A549 (cell line): ENCODE data around the gene ANKFN1. TPM values are rescaled to one million over a fixed set of nuclear protein-coding genes. Genes with fewer than 3 reads are reported as not detected.

Experiments used
- ATAC-seq, 2 experiments: fragments of 200-7000 bp in 1 of 2; fragments of >200 bp in 1 of 2; cut with Nextera tagmentation in 1 of 2; cut with Tn5 transposase in 1 of 2; 3 replicates each; pipeline versions ENCODE4 v1.8.0 to v1.9.1; 2018 to 2020; ENCODE audit warnings: mild to moderate bottlenecking in 1 of 2, moderate library complexity in 1 of 2
- CTCF ChIA-PET: fragments of 300-600 bp; sonication (Branson Sonifier 250); formaldehyde crosslinking; extraction: SDS; loops from one replicate; lab custom pipeline; 2021; ENCODE audit warnings: antibody characterized with exemption, inconsistent platforms; lab: Yijun Ruan, JAX
- POLR2A ChIA-PET: fragments of 350-600 bp; formaldehyde crosslinking; extraction: SDS; loops from one replicate; lab custom pipeline; 2021; ENCODE audit warnings: antibody characterized with exemption, inconsistent platforms; lab: Yijun Ruan, JAX
- DNase-seq, 2 experiments: peaks; one replicate each; pipeline versions ENCODE4 v3.0.0 to v3.0.0-alpha.2; 2011 to 2016; ENCODE audit warnings: low read depth in 1 of 2, low spot score in 1 of 2
- FAIRE-seq: peaks from 2 replicates; lab custom pipeline; 2011; peaks lifted over from hg19 to GRCh38; lab: Jason Lieb, UNC
- H3K27ac ChIP-seq, 2 experiments: fragments of >200 bp; sonication (Bioruptor Twin); formaldehyde crosslinking; 3 replicates each; pipeline ENCODE4 v1.5.1; 2016 to 2017
- H3K4me1 ChIP-seq: fragments of >200 bp; sonication (Bioruptor Twin); formaldehyde crosslinking; 3 replicates; pipeline ENCODE4 v1.6.1; 2016
- H3K4me2 ChIP-seq: fragments of >200 bp; sonication (Bioruptor Twin); formaldehyde crosslinking; 3 replicates; pipeline ENCODE4 v1.6.1; 2016
- H3K4me3 ChIP-seq: fragments of >200 bp; sonication (Bioruptor Twin); formaldehyde crosslinking; 3 replicates; pipeline ENCODE4 v1.5.1; 2016
- H3K9me3 ChIP-seq: fragments of >200 bp; sonication (Bioruptor Twin); formaldehyde crosslinking; 3 replicates; pipeline ENCODE4 v1.6.1; 2016
- BHLHE40 ChIP-seq: IDR thresholded peaks from 2 replicates; pipeline ENCODE4 v1.6.1; 2012; ENCODE audit warnings: low read depth, low read length, inconsistent platforms
- CBX8 ChIP-seq: fragments of 200-600 bp; sonication (generic); IDR thresholded peaks from 2 replicates; pipeline ENCODE4 v1.6.1; 2016
- CEBPB ChIP-seq, 2 experiments: fragments of >200 bp in 1 of 2; sonication (Bioruptor Twin) in 1 of 2; formaldehyde crosslinking in 1 of 2; IDR thresholded peaks; 2 replicates each; pipeline ENCODE4 v1.6.1; 2012 to 2016
- CHD2 ChIP-seq: fragments of 150-350 bp; IDR thresholded peaks from 2 replicates; pipeline ENCODE4 v1.6.1; 2014; ENCODE audit warnings: low read length; ENCODE audit not compliant: partially characterized antibody
- CHD4 ChIP-seq: fragments of 200-600 bp; sonication (generic); IDR thresholded peaks from 2 replicates; pipeline ENCODE4 v1.6.1; 2016; ENCODE audit warnings: antibody characterized with exemption, mild to moderate bottlenecking, borderline replicate concordance
- ELK1 ChIP-seq: fragments of 150-350 bp; IDR thresholded peaks from 2 replicates; pipeline ENCODE4 v1.6.1; 2014; ENCODE audit warnings: low read depth, mild to moderate bottlenecking, low read length
- EP300 ChIP-seq, 2 experiments: fragments of >200 bp; sonication (Bioruptor Twin); formaldehyde crosslinking; IDR thresholded peaks; 2 replicates in 1 of 2; 3 replicates in 1 of 2; pipeline ENCODE4 v1.6.1; 2016 to 2017
- FOSB ChIP-seq: fragments of 250-450 bp; sonication (Bioruptor Pico); IDR thresholded peaks from 2 replicates; pipeline ENCODE4 v1.5.0; 2020; ENCODE audit warnings: mild to moderate bottlenecking, moderate library complexity
- HDAC2 ChIP-seq: fragments of 200-600 bp; sonication (generic); IDR thresholded peaks from 2 replicates; pipeline ENCODE4 v1.6.1; 2016
- HEYL ChIP-seq: fragments of 250-450 bp; sonication (Bioruptor Pico); IDR thresholded peaks from 2 replicates; pipeline ENCODE4 v1.8.0; 2021; ENCODE audit warnings: mild to moderate bottlenecking, moderate library complexity
- JUN ChIP-seq, 2 experiments: fragments of >200 bp; sonication (Bioruptor Twin); formaldehyde crosslinking; IDR thresholded peaks; 2 replicates in 1 of 2; 3 replicates in 1 of 2; pipeline ENCODE4 v1.6.1; 2016 to 2017
- KDM1A ChIP-seq: fragments of 200-600 bp; sonication (generic); IDR thresholded peaks from 2 replicates; pipeline ENCODE4 v1.6.1; 2016; ENCODE audit warnings: low read depth, mild to moderate bottlenecking
- KDM5A ChIP-seq: fragments of 200-600 bp; sonication (generic); IDR thresholded peaks from 2 replicates; pipeline ENCODE4 v1.6.1; 2016; ENCODE audit warnings: antibody characterized with exemption, mild to moderate bottlenecking
- MAZ ChIP-seq: fragments of 150-350 bp; IDR thresholded peaks from 2 replicates; pipeline ENCODE4 v1.6.1; 2014; ENCODE audit warnings: antibody characterized with exemption, low read depth, low read length, borderline replicate concordance
- MYC ChIP-seq: IDR thresholded peaks from 2 replicates; pipeline ENCODE4 v1.6.1; 2012; ENCODE audit warnings: mild to moderate bottlenecking, inconsistent platforms, low read length, improper control_type of control experiment, borderline replicate concordance
- NFE2L2 ChIP-seq: fragments of 150-350 bp; conservative IDR thresholded peaks from 2 replicates; pipeline ENCODE4 v1.6.1; 2014; ENCODE audit warnings: low read length
- NPAS2 ChIP-seq: fragments of 250-450 bp; sonication (Bioruptor Pico); IDR thresholded peaks from 2 replicates; pipeline ENCODE4 v1.8.0; 2022; ENCODE audit warnings: mild to moderate bottlenecking, moderate library complexity, borderline replicate concordance
- PHF8 ChIP-seq: fragments of 200-600 bp; sonication (generic); IDR thresholded peaks from 2 replicates; pipeline ENCODE4 v1.6.1; 2016; ENCODE audit warnings: low read depth, mild to moderate bottlenecking, antibody characterized with exemption, moderate library complexity, borderline replicate concordance
- POLR2A ChIP-seq: IDR thresholded peaks from 2 replicates; pipeline ENCODE4 v1.6.1; 2012; ENCODE audit warnings: mild to moderate bottlenecking, low read length
- RCOR1 ChIP-seq: fragments of 150-350 bp; IDR thresholded peaks from 2 replicates; pipeline ENCODE4 v1.6.1; 2014; ENCODE audit warnings: antibody characterized with exemption, low read length, low read depth
- RFX5 ChIP-seq: fragments of 450-650 bp; IDR thresholded peaks from 2 replicates; pipeline ENCODE4 v1.7.1; 2014; ENCODE audit warnings: antibody characterized with exemption, mild to moderate bottlenecking, moderate library complexity
- TP53 ChIP-seq: fragments of 250-450 bp; sonication (Bioruptor Pico); IDR thresholded peaks from 2 replicates; pipeline ENCODE4 v1.5.0; 2021; ENCODE audit warnings: mild to moderate bottlenecking, moderate library complexity
- ZC3H11A ChIP-seq: fragments of 450-650 bp; IDR thresholded peaks from 2 replicates; pipeline ENCODE4 v1.6.1; 2014; ENCODE audit warnings: antibody characterized with exemption, mild to moderate bottlenecking
- ZFP36 ChIP-seq: fragments of 450-650 bp; IDR thresholded peaks from 2 replicates; pipeline ENCODE4 v1.6.1; 2014; ENCODE audit warnings: borderline replicate concordance; ENCODE audit not compliant: partially characterized antibody
- ZNF302 ChIP-seq: fragments of 250-450 bp; sonication (Bioruptor Pico); IDR thresholded peaks from 2 replicates; pipeline ENCODE4 v1.9.0; 2021; ENCODE audit warnings: inconsistent platforms, mild to moderate bottlenecking, moderate library complexity
- WGBS: methylation state at CpG from one replicate; pipeline ENCODE4 v1.1.6; 2017; ENCODE audit errors: missing lambda C conversion rate; 5-methylcytosine and 5-hydroxymethylcytosine counted together
- polyA plus RNA-seq, 4 experiments: library from polyadenylated mRNA; depleted of rRNA in 3 of 4; stranded (reverse); fragments of >200 nt; fragmentation: RNase III in 1 of 4; extraction: RNeasy Plus Mini Kit Qiagen cat#74134 plus additional on column Dnase treatment in 1 of 4; gene quantifications; 2 replicates in 3 of 4; 3 replicates in 1 of 4; pipeline ENCODE4 v1.2.3, GENCODE V29; 2011 to 2017
- TF ChIP-seq, protein P1 (sequence below): fragments of 250-450 bp; sonication (Bioruptor Pico); IDR thresholded peaks from 2 replicates; pipeline ENCODE4 v1.5.0; 2021; ENCODE audit warnings: mild to moderate bottlenecking, moderate library complexity, borderline replicate concordance
- TF ChIP-seq, protein P2 (sequence below): fragments of >200 bp; sonication (Bioruptor Twin); formaldehyde crosslinking; IDR thresholded peaks from 3 replicates; pipeline ENCODE4 v1.5.1; 2016

ANKFN1 gene
- polyA plus RNA-seq, 2 of the 4 experiments (the other 2 are of a cell fraction), result 0.37 TPM; not detected in 1

- Histone ChIP-seq H3K27ac (no peak overlapping the region), H3K9me3 (no peaks in the 10 kb centered on the region), H3K4me3 (no peak overlapping the region), H3K4me2 (no peak overlapping the region), H3K4me1 (no peaks in the 10 kb centered on the region)
- TF ChIP-seq JUN (IDR thresholded peaks at IDR 0.05) (no peak), TP53 (no peak), ZFP36 (no peak), NFE2L2 (no peak), BHLHE40 (no peak), CHD4 (no peak), HEYL (CRISPR knock-in tag) (no peak), KDM5A (no peak), KDM1A (no peak), FOSB (no peak), MAZ (no peak), ZC3H11A (no peak), HDAC2 (no peak), PHF8 (no peak), EP300 (IDR thresholded peaks at IDR 0.05) (no peak), CEBPB (IDR thresholded peaks at IDR 0.05) (no peak), POLR2A (no peak)
- TF ChIP-seq, protein P1, sequence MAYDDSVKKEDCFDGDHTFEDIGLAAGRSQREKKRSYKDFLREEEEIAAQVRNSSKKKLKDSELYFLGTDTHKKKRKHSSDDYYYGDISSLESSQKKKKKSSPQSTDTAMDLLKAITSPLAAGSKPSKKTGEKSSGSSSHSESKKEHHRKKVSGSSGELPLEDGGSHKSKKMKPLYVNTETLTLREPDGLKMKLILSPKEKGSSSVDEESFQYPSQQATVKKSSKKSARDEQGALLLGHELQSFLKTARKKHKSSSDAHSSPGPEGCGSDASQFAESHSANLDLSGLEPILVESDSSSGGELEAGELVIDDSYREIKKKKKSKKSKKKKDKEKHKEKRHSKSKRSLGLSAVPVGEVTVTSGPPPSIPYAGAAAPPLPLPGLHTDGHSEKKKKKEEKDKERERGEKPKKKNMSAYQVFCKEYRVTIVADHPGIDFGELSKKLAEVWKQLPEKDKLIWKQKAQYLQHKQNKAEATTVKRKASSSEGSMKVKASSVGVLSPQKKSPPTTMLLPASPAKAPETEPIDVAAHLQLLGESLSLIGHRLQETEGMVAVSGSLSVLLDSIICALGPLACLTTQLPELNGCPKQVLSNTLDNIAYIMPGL (CRISPR knock-in tag), result no peak
- FAIRE-seq, result no peak
- ChIA-PET CTCF (interaction anchor here (0.8 to 2.5 kb wide), 6 partner anchors 10 to 954 kb away, joined by 3 to 14 read pairs (median 4); no protein-coding TSS in a partner anchor), POLR2A (no interaction called here)
- WGBS, result 16% methylated on average over 1 of the region's 1 CpG
- DNase-seq, result no peak
- ATAC-seq, result no peak
Observed at GRCh38 chr17:56480501-56480900, 327.2 kb downstream of the ANKFN1 start.

DNA sequence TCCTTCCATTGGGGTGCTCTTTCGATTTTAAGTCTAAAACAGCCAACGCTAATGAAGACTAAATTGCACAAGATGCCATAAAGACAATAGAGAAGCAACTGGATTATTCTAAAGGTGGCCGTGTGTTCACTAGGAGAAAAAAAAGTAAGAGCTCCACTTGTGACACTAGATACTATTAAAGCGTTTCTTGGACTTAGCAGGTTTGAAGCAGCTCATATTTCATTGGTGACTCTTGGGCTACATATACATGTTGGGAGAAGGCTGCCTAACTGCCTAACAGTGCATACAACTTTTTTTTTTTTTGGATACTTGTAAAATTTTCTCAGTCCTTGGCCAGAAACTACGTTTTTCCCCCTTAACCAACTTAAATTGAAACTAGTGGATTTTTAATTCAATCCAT lies 328.4 kb downstream of the ANKFN1 start:
- Histone ChIP-seq H3K4me2 (no peak overlapping the region), H3K4me3 (no peak overlapping the region), H3K9me3 (no peaks in the 10 kb centered on the region), H3K4me1 (no peaks in the 10 kb centered on the region), H3K27ac (no peak overlapping the region)
- ChIA-PET POLR2A (no interaction called here), CTCF (interaction anchor here (0.8 kb wide), 1 partner anchor 12 kb away, joined by 3 read pairs; no protein-coding TSS in a partner anchor)
- no peak for FAIRE-seq
- TF ChIP-seq RCOR1, result no peak
- no peak for TF ChIP-seq CEBPB (IDR thresholded peaks at IDR 0.05)
- TF ChIP-seq MYC, result no peak
- no peak for TF ChIP-seq ELK1
- no peak for TF ChIP-seq ZNF302 (CRISPR knock-in tag)
- TF ChIP-seq CHD2, result no peak
- no peak for TF ChIP-seq CBX8
- TF ChIP-seq, protein P2, sequence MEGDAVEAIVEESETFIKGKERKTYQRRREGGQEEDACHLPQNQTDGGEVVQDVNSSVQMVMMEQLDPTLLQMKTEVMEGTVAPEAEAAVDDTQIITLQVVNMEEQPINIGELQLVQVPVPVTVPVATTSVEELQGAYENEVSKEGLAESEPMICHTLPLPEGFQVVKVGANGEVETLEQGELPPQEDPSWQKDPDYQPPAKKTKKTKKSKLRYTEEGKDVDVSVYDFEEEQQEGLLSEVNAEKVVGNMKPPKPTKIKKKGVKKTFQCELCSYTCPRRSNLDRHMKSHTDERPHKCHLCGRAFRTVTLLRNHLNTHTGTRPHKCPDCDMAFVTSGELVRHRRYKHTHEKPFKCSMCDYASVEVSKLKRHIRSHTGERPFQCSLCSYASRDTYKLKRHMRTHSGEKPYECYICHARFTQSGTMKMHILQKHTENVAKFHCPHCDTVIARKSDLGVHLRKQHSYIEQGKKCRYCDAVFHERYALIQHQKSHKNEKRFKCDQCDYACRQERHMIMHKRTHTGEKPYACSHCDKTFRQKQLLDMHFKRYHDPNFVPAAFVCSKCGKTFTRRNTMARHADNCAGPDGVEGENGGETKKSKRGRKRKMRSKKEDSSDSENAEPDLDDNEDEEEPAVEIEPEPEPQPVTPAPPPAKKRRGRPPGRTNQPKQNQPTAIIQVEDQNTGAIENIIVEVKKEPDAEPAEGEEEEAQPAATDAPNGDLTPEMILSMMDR, result no peak
- TF ChIP-seq POLR2A, result no peak
- no peak for TF ChIP-seq CHD4
- TF ChIP-seq NPAS2 (CRISPR knock-in tag), result no peak
- TF ChIP-seq RFX5, result no peak
- WGBS, result 17% methylated on average over 5 of the region's 5 CpGs
- no peak for ATAC-seq
- DNase-seq, result no peak
